SK-N-SH (cell line): ENCODE data around the gene CLEC20A. TPM values are rescaled to one million over a fixed set of nuclear protein-coding genes. Genes with fewer than 3 reads are reported as not detected.

Experiments
- CTCF ChIA-PET: fragments of 300-600, 350-600 bp; formaldehyde crosslinking; extraction: SDS; loops from one replicate; lab custom pipeline; 2021; lab: Yijun Ruan, JAX
- POLR2A ChIA-PET: fragments of 350-600 bp; sonication (Branson Sonifier 250); formaldehyde crosslinking; extraction: SDS; loops from one replicate; lab custom pipeline; 2020; ENCODE audit warnings: antibody characterized with exemption, inconsistent platforms; lab: Yijun Ruan, JAX
- DNase-seq: peaks from one replicate; pipeline ENCODE4 v3.0.0; 2012
- H2AFZ ChIP-seq: fragments of 200-600 bp; sonication (generic); 2 replicates; pipeline ENCODE4 v1.8.1; 2016; ENCODE audit warnings: antibody characterized with exemption, mild to moderate bottlenecking, low read depth
- H3F3A ChIP-seq: fragments of 200-600 bp; sonication (generic); replicated peaks from 2 replicates; pipeline ENCODE3; 2016; ENCODE audit warnings: antibody characterized with exemption, mild to moderate bottlenecking; ENCODE audit not compliant: insufficient read depth
- H3K27ac ChIP-seq, 2 experiments: fragments of 200-500 bp in 1 of 2; fragments of 200-600 bp in 1 of 2; sonication (Bioruptor generic) in 1 of 2; sonication (generic), shearing (Covaris generic) in 1 of 2; 2 replicates each; pipeline versions ENCODE4 v1.5.1 to v1.6.1; 2014 to 2016; ENCODE audit warnings: low read depth in 2 of 2, inconsistent platforms in 1 of 2, low read length in 1 of 2, mild to moderate bottlenecking in 1 of 2, mixed read lengths in 1 of 2
- H3K27me3 ChIP-seq: fragments of 200-600 bp; sonication (generic), shearing (Covaris generic); 2 replicates; pipeline ENCODE4 v1.6.1; 2016; ENCODE audit warnings: mixed run types; ENCODE audit not compliant: insufficient read depth
- H3K36me3 ChIP-seq, 2 experiments: fragments of 200-500 bp in 1 of 2; fragments of 200-600 bp in 1 of 2; sonication (Bioruptor generic) in 1 of 2; sonication (generic) in 1 of 2; replicated peaks in 1 of 2; 2 replicates each; pipeline versions ENCODE3 to v1.5.1; 2014 to 2016; ENCODE audit warnings: low read length in 1 of 2, mild to moderate bottlenecking in 1 of 2; ENCODE audit not compliant: insufficient read depth in 2 of 2, control insufficient read depth in 1 of 2
- H3K4me1 ChIP-seq, 2 experiments: fragments of 200-500 bp in 1 of 2; fragments of 200-600 bp in 1 of 2; sonication (Bioruptor generic) in 1 of 2; sonication (generic), shearing (Covaris generic) in 1 of 2; 2 replicates each; pipeline versions ENCODE4 v1.5.1 to v1.6.1; 2014 to 2016; ENCODE audit warnings: low read depth in 1 of 2, low read length in 1 of 2, mixed run types in 1 of 2; ENCODE audit not compliant: insufficient read depth in 2 of 2, control insufficient read depth in 1 of 2
- H3K4me2 ChIP-seq: fragments of 200-600 bp; sonication (generic), shearing (Covaris generic); 2 replicates; pipeline ENCODE4 v1.6.1; 2017; ENCODE audit warnings: mixed run types
- H3K4me3 ChIP-seq, 2 experiments: fragments of 200-500 bp in 1 of 2; fragments of 200-600 bp in 1 of 2; sonication (Bioruptor generic) in 1 of 2; sonication (generic), shearing (Covaris generic) in 1 of 2; 2 replicates each; pipeline versions ENCODE4 v1.5.1 to v1.8.1; 2014 to 2016; ENCODE audit warnings: low read depth in 2 of 2, inconsistent platforms in 1 of 2, low read length in 1 of 2, mild to moderate bottlenecking in 1 of 2, mixed read lengths in 1 of 2, moderate library complexity in 1 of 2
- H3K79me2 ChIP-seq: fragments of 200-600 bp; sonication (generic); 2 replicates; pipeline ENCODE4 v1.8.1; 2017; ENCODE audit warnings: mild to moderate bottlenecking; ENCODE audit not compliant: insufficient read depth
- H3K9ac ChIP-seq: fragments of 200-600 bp; sonication (generic); 2 replicates; pipeline ENCODE4 v1.6.1; 2017; ENCODE audit warnings: mixed run types
- H3K9me2 ChIP-seq: fragments of 200-600 bp; sonication (generic); 2 replicates; pipeline ENCODE4 v1.6.1; 2017; ENCODE audit warnings: mixed run types
- H3K9me3 ChIP-seq: fragments of 200-600 bp; sonication (generic); 2 replicates; pipeline ENCODE4 v1.6.1; 2017; ENCODE audit warnings: mixed run types, mild to moderate bottlenecking, moderate library complexity
- H4K20me1 ChIP-seq: fragments of 200-600 bp; sonication (generic); 2 replicates; pipeline ENCODE4 v1.6.1; 2017; ENCODE audit warnings: mild to moderate bottlenecking, mixed run types; ENCODE audit not compliant: insufficient read depth
- FOSL2 ChIP-seq: IDR thresholded peaks from 2 replicates; pipeline ENCODE4 v1.4.0; 2012; ENCODE audit warnings: low read depth, mild to moderate bottlenecking, moderate library complexity, borderline replicate concordance
- FOXM1 ChIP-seq: IDR thresholded peaks from 2 replicates; pipeline ENCODE4 v1.4.0; 2012; ENCODE audit warnings: low read depth, mild to moderate bottlenecking
- JUND ChIP-seq: IDR thresholded peaks from 2 replicates; pipeline ENCODE4 v1.4.0; 2012
- RAD21 ChIP-seq: IDR thresholded peaks from 2 replicates; pipeline ENCODE4 v1.6.1; 2012; ENCODE audit warnings: mild to moderate bottlenecking, low read length
- SIN3A ChIP-seq: IDR thresholded peaks from 2 replicates; pipeline ENCODE4 v1.6.1; 2012; ENCODE audit warnings: low read depth, mild to moderate bottlenecking, low read length, moderate library complexity, borderline replicate concordance
- SMC3 ChIP-seq: IDR thresholded peaks from 2 replicates; pipeline ENCODE4 v1.6.1; 2012; ENCODE audit warnings: low read depth, low read length, improper control_type of control experiment
- TEAD4 ChIP-seq: IDR thresholded peaks from 2 replicates; pipeline ENCODE4 v1.4.0; 2012; ENCODE audit warnings: mild to moderate bottlenecking, borderline replicate concordance; ENCODE audit not compliant: insufficient read depth
- YY1 ChIP-seq: IDR thresholded peaks from 2 replicates; pipeline ENCODE4 v1.4.0; 2012; ENCODE audit warnings: low read depth, mild to moderate bottlenecking
- WGBS: methylation state at CpG from one replicate; pipeline ENCODE4 v1.1.6; 2017; ENCODE audit warnings: low lambda C conversion rate; 5-methylcytosine and 5-hydroxymethylcytosine counted together
- polyA plus RNA-seq, 3 experiments: library from polyadenylated mRNA; depleted of rRNA; stranded (reverse); fragments of >200 nt; gene quantifications; 2 replicates each; pipeline ENCODE4 v1.2.3, GENCODE V29; 2012
- TF ChIP-seq, protein P1 (sequence below): IDR thresholded peaks from 2 replicates; pipeline ENCODE4 v1.4.0; 2012; ENCODE audit warnings: low read depth
- TF ChIP-seq, protein P2 (sequence below): IDR thresholded peaks from 2 replicates; pipeline ENCODE4; 2012
- TF ChIP-seq, protein P3 (sequence below): fragments of 200-600 bp; sonication (generic); IDR thresholded peaks from 2 replicates; pipeline ENCODE4 v1.6.1; 2017; ENCODE audit warnings: antibody characterized with exemption, mild to moderate bottlenecking, moderate library complexity
- TF ChIP-seq, protein P4 (sequence below): fragments of 150-350 bp; IDR thresholded peaks from 2 replicates; pipeline ENCODE4 v1.6.1; 2017; ENCODE audit warnings: antibody characterized with exemption, low read length, low read depth, borderline replicate concordance

The CLEC20A gene
- polyA plus RNA-seq, 1 of the 3 experiments (the other 2 are of a cell fraction): not detected

DNA sequence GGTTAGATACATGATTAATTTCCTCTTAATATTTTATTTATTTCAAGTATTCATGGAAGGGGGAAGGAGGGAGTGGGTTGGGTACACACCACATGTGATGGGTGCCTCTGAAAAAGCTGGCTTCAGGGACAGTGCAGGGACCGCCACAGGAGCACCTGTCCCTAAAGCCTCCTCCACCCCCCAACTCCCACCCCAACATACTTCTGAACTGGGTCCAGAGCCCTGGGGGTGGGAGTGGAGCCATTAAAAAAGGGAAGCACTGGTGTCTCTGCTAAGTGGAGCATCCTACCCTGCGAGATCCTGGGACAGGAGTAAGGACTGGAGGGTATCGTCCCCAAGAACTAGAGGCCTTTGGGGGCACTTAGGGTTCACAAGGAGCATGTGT lies 5.6 kb upstream of the CLEC20A start (continued):
- TF ChIP-seq FOSL2: no peak
- no peak for TF ChIP-seq YY1
- no peak for TF ChIP-seq SIN3A

DNA sequence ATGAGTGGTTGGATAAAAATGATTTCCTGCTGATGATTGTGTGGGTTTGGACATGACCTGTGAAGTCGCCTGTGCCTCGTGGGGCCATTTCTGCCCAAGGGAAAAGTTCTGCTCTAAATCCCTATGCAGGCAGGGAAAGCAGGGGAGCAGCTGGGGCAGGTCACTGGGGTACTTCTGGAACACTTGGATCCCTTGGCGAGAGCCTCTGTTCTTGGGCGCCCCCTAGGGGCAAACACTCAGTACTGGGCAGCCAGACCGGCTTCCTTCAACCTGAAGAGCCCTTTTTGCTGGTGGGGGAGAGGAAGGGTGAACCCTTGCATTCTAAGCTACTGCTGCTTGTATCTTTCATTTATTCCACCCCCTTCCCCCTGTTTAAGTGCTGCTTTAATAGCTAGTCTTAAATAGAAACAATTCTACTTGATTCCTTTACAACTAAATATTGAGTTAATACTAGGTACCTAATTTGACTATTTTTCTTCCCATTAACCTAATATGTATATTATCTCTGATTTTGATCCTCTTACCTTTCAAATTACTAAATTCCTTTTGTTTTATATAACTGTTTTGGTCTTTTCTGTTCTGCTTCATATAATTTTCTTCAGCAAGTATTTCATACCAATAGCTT lies 5.1 kb upstream of the CLEC20A start:
- 55% methylated on average over 3 of the region's 5 CpGs for WGBS
- CTCF ChIA-PET: interaction anchor here (0.6 to 3.6 kb wide), 43 partner anchors 9 to 501 kb away, joined by 3 to 24 read pairs (median 5); partner anchors contain the start of gene TEX35
- Histone ChIP-seq H3K27me3 (no peaks in the 10 kb centered on the region), H4K20me1 (no peaks in the 10 kb centered on the region), H2AFZ (no peak overlapping the region), H3K9me3 (no peaks in the 10 kb centered on the region), H3K9ac (no peak overlapping the region), H3K27ac (no peak overlapping the region), H3F3A (no peaks in the 10 kb centered on the region), H3K9me2 (no peaks in the 10 kb centered on the region), H3K4me3 (no peak overlapping the region; a peak in 1 of 4 replicates), H3K4me1 (no peaks in the 10 kb centered on the region; a peak in 1 of 4 replicates), H3K36me3 (no peaks in the 10 kb centered on the region), H3K79me2 (no peaks in the 10 kb centered on the region), H3K4me2 (no peak overlapping the region)
- TF ChIP-seq, protein P1, sequence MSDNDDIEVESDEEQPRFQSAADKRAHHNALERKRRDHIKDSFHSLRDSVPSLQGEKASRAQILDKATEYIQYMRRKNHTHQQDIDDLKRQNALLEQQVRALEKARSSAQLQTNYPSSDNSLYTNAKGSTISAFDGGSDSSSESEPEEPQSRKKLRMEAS: no peak
- peak; percentile 61 for TF ChIP-seq SMC3
- TF ChIP-seq, protein P2, sequence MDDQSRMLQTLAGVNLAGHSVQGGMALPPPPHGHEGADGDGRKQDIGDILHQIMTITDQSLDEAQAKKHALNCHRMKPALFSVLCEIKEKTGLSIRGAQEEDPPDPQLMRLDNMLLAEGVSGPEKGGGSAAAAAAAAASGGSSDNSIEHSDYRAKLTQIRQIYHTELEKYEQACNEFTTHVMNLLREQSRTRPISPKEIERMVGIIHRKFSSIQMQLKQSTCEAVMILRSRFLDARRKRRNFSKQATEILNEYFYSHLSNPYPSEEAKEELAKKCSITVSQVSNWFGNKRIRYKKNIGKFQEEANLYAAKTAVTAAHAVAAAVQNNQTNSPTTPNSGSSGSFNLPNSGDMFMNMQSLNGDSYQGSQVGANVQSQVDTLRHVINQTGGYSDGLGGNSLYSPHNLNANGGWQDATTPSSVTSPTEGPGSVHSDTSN: no peak
- TF ChIP-seq FOXM1: no peak
- TF ChIP-seq JUND: no peak
- TF ChIP-seq, protein P3, sequence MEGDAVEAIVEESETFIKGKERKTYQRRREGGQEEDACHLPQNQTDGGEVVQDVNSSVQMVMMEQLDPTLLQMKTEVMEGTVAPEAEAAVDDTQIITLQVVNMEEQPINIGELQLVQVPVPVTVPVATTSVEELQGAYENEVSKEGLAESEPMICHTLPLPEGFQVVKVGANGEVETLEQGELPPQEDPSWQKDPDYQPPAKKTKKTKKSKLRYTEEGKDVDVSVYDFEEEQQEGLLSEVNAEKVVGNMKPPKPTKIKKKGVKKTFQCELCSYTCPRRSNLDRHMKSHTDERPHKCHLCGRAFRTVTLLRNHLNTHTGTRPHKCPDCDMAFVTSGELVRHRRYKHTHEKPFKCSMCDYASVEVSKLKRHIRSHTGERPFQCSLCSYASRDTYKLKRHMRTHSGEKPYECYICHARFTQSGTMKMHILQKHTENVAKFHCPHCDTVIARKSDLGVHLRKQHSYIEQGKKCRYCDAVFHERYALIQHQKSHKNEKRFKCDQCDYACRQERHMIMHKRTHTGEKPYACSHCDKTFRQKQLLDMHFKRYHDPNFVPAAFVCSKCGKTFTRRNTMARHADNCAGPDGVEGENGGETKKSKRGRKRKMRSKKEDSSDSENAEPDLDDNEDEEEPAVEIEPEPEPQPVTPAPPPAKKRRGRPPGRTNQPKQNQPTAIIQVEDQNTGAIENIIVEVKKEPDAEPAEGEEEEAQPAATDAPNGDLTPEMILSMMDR: peak; percentile 91
- TF ChIP-seq RAD21: peak; percentile 69
- TF ChIP-seq TEAD4: no peak
- TF ChIP-seq, protein P4, sequence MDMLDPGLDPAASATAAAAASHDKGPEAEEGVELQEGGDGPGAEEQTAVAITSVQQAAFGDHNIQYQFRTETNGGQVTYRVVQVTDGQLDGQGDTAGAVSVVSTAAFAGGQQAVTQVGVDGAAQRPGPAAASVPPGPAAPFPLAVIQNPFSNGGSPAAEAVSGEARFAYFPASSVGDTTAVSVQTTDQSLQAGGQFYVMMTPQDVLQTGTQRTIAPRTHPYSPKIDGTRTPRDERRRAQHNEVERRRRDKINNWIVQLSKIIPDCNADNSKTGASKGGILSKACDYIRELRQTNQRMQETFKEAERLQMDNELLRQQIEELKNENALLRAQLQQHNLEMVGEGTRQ: no peak
- peak; percentile 85 for DNase-seq
- POLR2A ChIA-PET: no interaction called here
